A673 (cell line): ENCODE measurements around the gene TNIP3.

ENCODE experiments used
- EZH2 ChIP-seq: fragments of 200-600 bp; sonication (generic); IDR thresholded peaks from 2 replicates; pipeline ENCODE4 v1.6.1; 2017; ENCODE audit warnings: borderline replicate concordance, low read depth, mild to moderate bottlenecking, mixed read lengths, antibody characterized with exemption, low read length; ENCODE audit not compliant: poor library complexity, severe bottlenecking
- TF ChIP-seq, protein P1 (sequence below): fragments of 300-800, 200-600 bp; sonication (generic); conservative IDR thresholded peaks from 2 replicates; pipeline ENCODE4 v1.5.1; 2017; ENCODE audit warnings: low read depth, mild to moderate bottlenecking, antibody characterized with exemption, low read length, moderate library complexity, mixed read lengths

DNA sequence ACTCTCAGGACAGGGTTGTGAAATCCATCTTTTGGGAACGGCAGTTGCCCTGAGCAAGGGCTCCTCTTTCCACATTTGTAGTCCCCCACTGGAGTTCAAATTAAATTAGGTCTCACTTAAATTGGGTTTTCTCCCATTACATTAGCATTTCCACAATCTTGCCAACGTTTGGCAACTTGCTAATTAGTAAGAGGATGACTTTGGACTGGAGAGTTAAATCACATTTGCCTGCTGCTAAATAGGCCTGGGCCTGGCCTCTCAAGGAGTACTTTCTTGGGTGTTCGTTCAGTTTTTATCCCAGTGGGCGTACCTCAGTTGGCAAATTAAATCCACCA, 33.8 kb downstream of the TNIP3 start:
- TF ChIP-seq, protein P1, sequence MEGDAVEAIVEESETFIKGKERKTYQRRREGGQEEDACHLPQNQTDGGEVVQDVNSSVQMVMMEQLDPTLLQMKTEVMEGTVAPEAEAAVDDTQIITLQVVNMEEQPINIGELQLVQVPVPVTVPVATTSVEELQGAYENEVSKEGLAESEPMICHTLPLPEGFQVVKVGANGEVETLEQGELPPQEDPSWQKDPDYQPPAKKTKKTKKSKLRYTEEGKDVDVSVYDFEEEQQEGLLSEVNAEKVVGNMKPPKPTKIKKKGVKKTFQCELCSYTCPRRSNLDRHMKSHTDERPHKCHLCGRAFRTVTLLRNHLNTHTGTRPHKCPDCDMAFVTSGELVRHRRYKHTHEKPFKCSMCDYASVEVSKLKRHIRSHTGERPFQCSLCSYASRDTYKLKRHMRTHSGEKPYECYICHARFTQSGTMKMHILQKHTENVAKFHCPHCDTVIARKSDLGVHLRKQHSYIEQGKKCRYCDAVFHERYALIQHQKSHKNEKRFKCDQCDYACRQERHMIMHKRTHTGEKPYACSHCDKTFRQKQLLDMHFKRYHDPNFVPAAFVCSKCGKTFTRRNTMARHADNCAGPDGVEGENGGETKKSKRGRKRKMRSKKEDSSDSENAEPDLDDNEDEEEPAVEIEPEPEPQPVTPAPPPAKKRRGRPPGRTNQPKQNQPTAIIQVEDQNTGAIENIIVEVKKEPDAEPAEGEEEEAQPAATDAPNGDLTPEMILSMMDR: no peak
- TF ChIP-seq EZH2: no peak
